HG03457 (cell line): Measurements from ENCODE around the gene ATOH8.

ENCODE experiments used
- ATAC-seq: cut with Tn5 transposase; IDR thresholded peaks from one replicate; pipeline ENCODE4 v1.9.1; 2021; ENCODE audit warnings: moderate number of reproducible peaks; ENCODE audit not compliant: unreplicated experiment

The ATOH8 gene

GRCh38 chr2:85734942-85735608, 18.7 kb upstream of the ATOH8 start:
- ATAC-seq, result no peak

GRCh38 chr2:85735691-85736090, 18.1 kb upstream of the ATOH8 start:
- ATAC-seq, result no peak

- no peak for ATAC-seq
Measured at GRCh38 chr2:85736456-85737355, 17.1 kb upstream of the ATOH8 start.

GRCh38 chr2:85737481-85737880, 16.3 kb upstream of the ATOH8 start:
- no peak for ATAC-seq

- no peak for ATAC-seq
Measured at GRCh38 chr2:85737961-85738360, 15.8 kb upstream of the ATOH8 start.

- ATAC-seq, result no peak
Measured at GRCh38 chr2:85740193-85740592, 13.6 kb upstream of the ATOH8 start.

GRCh38 chr2:85741211-85741832, 12.5 kb upstream of the ATOH8 start:
- no peak for ATAC-seq

- ATAC-seq, result no peak
Measured at GRCh38 chr2:85741833-85742455, 11.8 kb upstream of the ATOH8 start.

- no peak for ATAC-seq
Measured at GRCh38 chr2:85743304-85743978, 10.3 kb upstream of the ATOH8 start.

GRCh38 chr2:85744055-85744454, 9.7 kb upstream of the ATOH8 start:
- no peak for ATAC-seq

- ATAC-seq, result no peak
Measured at GRCh38 chr2:85744741-85745601, 8.8 kb upstream of the ATOH8 start.

- ATAC-seq, result no peak
Measured at GRCh38 chr2:85745619-85746018, 8.2 kb upstream of the ATOH8 start.

- no peak for ATAC-seq
Measured at GRCh38 chr2:85746321-85747004, 7.3 kb upstream of the ATOH8 start.

GRCh38 chr2:85747441-85747840, 6.3 kb upstream of the ATOH8 start:
- ATAC-seq, result no peak

- peak; percentile 62 for ATAC-seq
Measured at GRCh38 chr2:85748039-85748734, 5.6 kb upstream of the ATOH8 start.

- ATAC-seq, result no peak
Measured at GRCh38 chr2:85748985-85749875, 4.6 kb upstream of the ATOH8 start.
